RCC 7860 (cell line): ENCODE results near the gene C15orf40.
"Not testable (repeated sequence)": the region's sequence is repeated elsewhere in the genome, so short reads cannot be mapped to it uniquely, and the experiment has no call there.

Experiments used
- DNase-seq: peaks from one replicate; pipeline ENCODE4 v3.0.0-alpha.2; 2015; ENCODE audit warnings: low spot score
- FAIRE-seq: peaks from 2 replicates; lab custom pipeline; 2012; peaks lifted over from hg19 to GRCh38; lab: Jason Lieb, UNC

C15orf40 gene

DNA sequence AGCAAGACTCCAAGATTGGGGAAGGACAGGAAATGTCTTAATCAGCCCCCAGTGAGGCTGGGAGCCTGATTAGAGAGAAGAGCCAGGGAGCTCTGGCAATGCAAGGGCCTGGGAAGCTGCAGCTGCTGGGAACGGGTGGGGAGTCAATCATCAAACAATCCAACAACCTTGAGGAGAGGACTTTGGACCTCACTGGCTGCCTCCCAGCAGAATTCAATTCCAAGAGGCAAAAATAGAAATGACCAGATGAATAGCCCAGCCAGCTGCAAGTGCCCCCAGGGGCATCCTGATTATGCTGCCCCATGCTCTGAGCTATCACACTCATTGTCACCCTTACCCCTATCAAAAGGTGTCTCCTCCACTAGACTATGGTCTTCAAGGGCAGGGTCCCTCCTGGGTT lies 52.8 kb downstream of the C15orf40 start:
- DNase-seq (no peak), FAIRE-seq (no peak)

DNA sequence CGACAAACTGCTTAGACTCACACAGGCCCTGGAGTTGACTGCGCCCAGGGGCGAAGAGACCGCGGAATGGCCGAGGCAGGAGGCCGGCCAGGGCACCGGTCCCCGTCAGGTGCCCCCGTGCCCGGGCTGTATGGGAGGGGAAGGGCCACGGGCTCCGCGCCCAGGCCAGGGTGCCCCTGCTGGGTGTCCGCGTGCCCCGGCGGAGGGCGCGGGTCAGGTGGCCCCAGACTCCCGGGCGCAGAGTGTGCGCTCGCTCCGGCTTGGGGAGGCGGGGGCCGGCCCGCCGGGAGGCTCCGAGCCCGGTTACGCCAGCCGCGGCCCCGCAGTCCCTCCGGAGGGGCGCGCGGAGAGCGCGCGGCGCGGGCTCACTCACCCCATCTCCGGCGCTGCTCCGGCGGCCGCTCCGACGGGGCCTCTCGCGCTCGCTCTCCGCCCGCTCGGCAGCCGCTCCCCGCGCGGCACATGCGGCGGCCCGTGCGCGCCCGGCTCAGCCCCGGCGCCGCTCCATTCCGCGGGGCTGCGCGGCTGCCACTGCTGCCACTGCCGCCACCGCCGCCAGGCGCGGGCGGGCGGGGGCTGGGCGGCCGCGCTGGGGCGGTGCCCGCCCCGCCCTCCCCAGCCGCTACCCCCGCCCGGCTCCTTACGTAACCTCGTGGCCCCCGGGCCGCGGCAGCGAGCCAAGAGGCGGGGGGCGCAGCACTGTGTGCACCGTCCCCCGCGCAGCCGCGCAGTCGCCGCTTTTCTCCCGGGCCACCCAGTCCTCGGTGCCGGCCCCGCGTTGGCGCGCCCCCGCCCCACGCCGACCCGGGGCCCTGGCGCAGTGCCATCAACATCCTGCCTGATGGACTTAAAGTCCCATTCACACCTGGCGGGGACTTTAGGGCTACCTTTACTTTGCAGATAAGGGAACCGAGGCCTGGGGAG lies 59.0 kb downstream of the C15orf40 start, which contains the start of gene HOMER2:
Gene HOMER2, minus strand, starts transcription at position 563 of the 924 bp plus-strand sequence. Its CDS starts 185 bp downstream, at position 378.
- FAIRE-seq = no peak
- no peak for DNase-seq

DNA sequence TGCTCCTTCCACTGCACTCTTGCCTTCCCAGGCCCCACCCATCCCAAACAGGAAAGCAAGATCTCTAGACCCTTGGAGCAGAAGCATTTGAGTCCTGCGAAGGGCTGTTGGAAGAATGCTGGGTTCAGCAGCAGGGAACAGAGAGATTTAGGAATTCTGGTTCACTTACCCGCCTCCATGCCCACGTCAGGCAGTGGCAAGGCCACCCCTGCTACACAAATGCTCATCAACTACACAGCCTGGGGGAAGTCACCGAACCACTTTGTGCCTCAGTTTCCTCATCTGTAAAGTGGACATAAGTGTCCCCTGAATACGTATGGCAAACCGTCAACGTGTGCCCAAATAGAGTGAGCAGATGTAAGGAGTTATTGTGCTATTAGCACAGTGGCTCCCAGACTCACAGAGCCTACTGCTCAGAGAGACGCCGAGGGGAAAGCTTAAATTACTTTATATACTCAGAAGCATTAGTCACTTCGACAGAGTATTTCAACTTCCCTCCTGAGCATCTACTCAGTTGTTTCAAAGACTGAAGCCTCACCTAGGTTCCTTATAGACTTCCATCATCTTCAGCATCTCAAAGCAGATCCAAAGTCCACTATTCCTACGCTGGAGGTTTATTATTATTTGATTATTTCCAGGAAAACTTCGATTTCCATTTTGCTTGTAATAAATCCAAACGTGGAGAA lies 59.8 kb downstream of the C15orf40 start:
- DNase-seq = peak; percentile 37
- FAIRE-seq = no peak

DNA sequence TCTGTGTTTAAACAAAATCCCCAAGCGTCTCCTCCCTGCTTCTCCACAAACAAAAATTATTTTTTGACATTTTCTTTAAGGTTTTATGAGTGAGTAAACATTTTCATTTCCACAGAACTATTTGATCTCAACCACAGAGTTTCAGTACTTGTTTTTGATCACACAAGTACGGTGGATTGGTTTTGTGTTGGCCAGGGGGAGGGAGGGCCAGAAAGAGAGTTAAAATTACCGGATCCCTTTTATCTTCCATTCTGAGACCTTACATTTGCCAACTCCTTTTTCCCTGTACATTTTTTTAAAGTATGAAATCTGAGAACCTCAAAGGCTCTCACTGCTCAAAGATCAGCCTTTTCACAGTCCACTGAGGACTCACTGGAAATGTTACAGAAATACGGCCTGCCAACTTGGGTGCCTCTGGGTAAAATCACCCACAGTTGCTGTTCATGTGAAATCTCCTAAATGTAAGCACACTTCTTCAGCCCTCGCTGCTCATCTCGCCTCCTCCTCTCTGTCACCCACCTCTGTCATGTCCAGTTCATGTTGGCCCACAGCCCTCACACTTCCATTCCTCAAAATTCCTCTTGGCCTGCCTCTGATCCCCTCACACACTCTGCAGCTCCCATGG lies 60.6 kb downstream of the C15orf40 start:
- no peak for FAIRE-seq
- no peak for DNase-seq

DNA sequence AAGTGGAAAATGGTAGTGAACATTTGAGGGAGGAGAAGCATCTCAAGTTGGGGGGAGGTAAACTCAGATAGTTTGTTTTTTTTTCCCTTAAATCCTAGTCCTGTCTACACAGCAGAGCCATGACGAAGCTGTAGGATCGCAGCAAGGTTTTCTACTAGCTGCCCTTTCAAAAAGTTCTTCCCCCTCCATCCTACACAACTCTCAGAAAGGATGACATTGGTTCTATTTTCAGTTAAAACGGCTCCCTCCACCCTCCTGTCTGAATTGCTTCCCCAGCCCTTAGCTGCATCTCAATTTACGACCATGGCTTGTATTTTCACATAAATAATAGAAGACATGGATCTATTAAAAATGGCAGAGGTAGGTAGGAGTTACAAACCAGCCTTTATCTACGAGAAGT lies 61.1 kb downstream of the C15orf40 start:
- no peak for DNase-seq
- no peak for FAIRE-seq

DNA sequence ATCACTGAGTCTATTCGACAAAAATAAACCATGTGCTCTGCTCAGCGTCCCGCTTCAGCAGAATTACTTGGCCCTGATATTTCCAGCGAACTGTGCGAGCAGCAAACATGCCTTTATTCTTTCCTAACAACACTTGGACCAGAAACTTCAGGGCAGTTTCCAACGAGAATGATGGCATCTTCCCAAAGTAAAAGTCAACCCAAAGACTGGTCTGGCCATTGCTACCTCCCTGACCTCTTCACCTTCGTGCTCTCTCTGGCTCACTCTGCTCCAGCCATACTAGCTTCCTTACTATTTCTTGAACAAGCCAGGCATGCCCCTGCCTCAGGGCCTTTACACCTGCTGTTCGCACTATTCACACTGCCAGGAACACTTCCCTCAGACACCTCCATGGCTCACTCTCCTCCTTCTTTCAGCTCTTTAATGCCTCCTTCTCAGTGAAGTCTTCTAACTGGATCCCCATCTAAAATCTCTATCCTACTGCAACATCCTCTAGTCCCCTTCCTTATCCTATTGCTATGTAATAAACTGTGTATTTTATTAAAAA lies 65.2 kb downstream of the C15orf40 start:
- FAIRE-seq (no peak), DNase-seq (no peak)

DNA sequence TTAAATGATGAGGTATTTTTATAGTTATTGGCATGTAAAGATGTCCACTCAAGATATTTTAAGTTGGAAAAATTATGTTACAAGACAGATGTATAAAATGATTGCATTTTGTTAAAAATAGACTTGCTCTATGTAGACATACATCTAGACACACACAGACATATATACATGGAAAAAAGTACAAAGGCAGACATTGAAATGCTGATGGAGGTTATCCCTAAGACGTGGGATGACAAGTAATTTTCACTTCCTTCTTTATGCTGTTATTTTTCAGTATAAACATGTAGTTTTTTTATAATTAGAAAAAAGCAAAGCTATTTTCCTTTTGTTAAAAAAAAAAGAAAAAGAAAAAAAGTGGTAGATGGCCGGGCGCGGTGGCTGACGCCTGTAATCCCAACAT lies 66.1 kb downstream of the C15orf40 start:
- FAIRE-seq = no peak
- no peak for DNase-seq

DNA sequence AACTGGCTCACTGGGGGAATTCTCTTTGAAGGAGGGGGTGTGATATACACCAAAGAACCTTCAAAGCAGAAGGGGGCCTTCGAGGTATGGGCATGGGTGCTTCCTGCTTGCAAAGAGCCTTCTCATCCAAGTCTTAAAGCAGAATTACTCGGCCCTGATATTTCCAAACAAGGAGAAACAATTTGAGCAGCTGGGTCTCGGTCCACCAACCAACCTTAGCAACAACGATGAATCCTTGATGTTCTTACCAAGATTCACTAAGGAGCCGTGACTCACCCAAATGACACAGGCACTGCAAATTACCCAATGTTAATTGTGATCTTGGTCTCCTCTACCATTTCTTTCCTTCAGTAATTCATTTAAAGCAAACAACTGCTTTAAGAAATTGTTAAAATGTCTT lies 66.6 kb downstream of the C15orf40 start:
- DNase-seq (peak; percentile 95), FAIRE-seq (peak; percentile 96)

DNA sequence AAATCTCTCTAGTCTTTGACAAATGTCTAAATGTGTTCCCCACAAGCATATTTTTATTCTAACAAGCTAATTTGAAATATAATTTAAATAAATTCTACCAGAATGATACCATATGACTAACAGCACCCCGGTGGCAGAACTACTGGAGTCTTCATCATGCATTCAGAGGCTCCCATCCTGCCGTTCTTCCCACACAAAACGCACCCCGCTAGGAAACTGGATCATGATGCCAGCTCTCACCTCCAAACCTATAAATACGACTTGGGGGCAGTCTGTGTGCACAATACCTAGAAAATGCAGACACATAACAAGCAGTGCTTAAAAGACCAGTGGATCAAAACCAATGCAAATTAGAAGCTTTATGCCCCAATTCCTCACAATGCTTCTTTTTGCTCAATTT lies 67.4 kb downstream of the C15orf40 start:
- no peak for DNase-seq
- no peak for FAIRE-seq

DNA sequence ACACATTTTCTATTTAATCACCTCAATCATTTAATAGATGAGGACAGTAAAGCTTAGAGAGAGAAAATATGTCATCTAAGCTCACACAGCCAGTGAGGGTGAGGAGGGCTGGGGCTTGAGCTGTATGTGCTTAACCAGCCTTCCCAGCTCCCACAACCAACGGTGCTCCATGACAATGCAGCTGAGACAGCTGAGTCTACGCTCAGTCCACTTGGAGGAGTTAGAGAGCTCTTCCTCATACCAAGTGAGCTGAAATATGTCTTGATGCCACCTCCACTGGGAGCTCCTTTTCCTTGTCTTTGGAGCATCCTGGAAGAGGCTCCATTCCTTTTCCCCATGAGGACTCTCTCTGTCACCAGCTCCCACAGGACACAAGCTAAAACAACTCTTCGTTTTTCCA lies 68.3 kb downstream of the C15orf40 start:
- FAIRE-seq (no peak), DNase-seq (peak; percentile 50)

DNA sequence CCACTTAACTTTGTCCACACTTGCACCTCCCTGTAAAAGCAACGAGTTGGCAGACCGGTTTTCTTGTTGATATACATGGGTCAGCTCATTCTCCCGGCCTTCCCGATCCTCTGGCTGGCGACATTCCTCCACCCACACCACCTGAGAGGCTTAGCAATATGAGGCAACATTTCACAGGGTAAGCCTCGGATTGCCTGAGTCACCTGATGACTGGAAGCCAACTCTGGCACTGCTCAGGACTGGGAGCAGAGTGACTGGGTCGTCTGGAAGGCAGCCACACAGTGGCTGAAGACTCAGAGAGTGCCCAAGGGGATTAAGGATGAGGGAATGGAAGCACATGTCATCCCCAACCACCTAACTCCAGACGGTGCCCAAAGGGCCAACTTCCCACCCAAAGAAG lies 68.7 kb downstream of the C15orf40 start:
- FAIRE-seq (peak; percentile 89), DNase-seq (peak; percentile 93)

DNA sequence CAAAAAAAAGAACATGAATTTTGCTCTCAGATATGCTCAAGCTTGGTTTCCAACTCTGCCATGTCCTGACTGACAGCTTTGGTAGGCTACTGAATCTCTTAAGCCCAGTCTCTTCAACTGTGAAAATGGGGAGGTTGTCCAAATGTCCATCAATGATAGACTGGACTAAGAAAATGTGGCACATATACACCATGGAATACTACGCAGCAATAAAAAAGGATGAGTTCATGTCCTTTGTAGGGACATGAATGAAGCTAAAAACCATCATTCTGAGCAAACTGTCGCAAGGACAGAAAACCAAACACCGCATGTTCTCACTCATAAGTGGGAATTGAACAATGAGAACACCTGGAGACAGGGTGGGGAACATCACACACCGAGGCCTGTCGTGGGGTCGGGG lies 71.8 kb downstream of the C15orf40 start:
- FAIRE-seq, DNase-seq: not testable (repeated sequence)
